ENCODE data around the gene TNF.

Gene TNF

GRCh38 chr6:31540640-31541039 lies 34.7 kb upstream of the TNF start:
- Histone ChIP-seq H3K27ac (ENCODE audit: extremely low read depth, low read depth, low read length) (peak overlapping the region; percentile 100), H3K36me3 (ENCODE audit: control insufficient read depth in 2 of 2, insufficient read depth in 1 of 2, low read length in 2 of 2) (peaks cover 51 to 55% of the 10 kb centered on the region in 2 experiments), H3K9me3 (ENCODE audit: control insufficient read depth, insufficient read depth, low read depth, low read length) (no peaks in the 10 kb centered on the region), H3K4me1 (ENCODE audit: control insufficient read depth, insufficient read depth, low read length) (peaks cover 14% of the 10 kb centered on the region), H3K4me3 (ENCODE audit: low read depth, low read length) (peak overlapping the region; percentile 64)
- ChIA-PET POLR2A (interaction anchor here (0.6 to 4.2 kb wide), 29 partner anchors 9 to 418 kb away, joined by 3 to 112 read pairs (median 6); partner anchors contain the start of genes BAG6, C6orf47, GPANK1 and HSPA1B), CTCF (interaction anchor here (4.3 to 13.9 kb wide), 2 partner anchors 47 to 57 kb away, joined by 40 to 431 read pairs; partner anchors contain the start of gene NCR3)
- peak; percentile 93 for TF ChIP-seq PRDM1 (tag by site-specific recombination; IDR thresholded peaks at IDR 0.05)
- TF ChIP-seq ZNF423 (tag by site-specific recombination; IDR thresholded peaks at IDR 0.05) = 0 out of 2 replicates have a peak, but pooled peaks have one; percentile 10
- TF ChIP-seq ZNF747 (tag by site-specific recombination; IDR thresholded peaks at IDR 0.05) = no peak
- TF ChIP-seq ZNF239 (tag by site-specific recombination; IDR thresholded peaks at IDR 0.05) = no peak
- TF ChIP-seq ZNF658 (tag by site-specific recombination; IDR thresholded peaks at IDR 0.05) = no peak
- TF ChIP-seq, protein P1, sequence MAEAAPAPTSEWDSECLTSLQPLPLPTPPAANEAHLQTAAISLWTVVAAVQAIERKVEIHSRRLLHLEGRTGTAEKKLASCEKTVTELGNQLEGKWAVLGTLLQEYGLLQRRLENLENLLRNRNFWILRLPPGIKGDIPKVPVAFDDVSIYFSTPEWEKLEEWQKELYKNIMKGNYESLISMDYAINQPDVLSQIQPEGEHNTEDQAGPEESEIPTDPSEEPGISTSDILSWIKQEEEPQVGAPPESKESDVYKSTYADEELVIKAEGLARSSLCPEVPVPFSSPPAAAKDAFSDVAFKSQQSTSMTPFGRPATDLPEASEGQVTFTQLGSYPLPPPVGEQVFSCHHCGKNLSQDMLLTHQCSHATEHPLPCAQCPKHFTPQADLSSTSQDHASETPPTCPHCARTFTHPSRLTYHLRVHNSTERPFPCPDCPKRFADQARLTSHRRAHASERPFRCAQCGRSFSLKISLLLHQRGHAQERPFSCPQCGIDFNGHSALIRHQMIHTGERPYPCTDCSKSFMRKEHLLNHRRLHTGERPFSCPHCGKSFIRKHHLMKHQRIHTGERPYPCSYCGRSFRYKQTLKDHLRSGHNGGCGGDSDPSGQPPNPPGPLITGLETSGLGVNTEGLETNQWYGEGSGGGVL (tag by site-specific recombination; IDR thresholded peaks at IDR 0.05) = no peak
- TF ChIP-seq KLF9 (tag by site-specific recombination; IDR thresholded peaks at IDR 0.05; ENCODE audit: low read depth) = no peak
- no peak for TF ChIP-seq ELK4 (IDR thresholded peaks at IDR 0.05; ENCODE audit: borderline replicate concordance, low read depth, low read length)
- TF ChIP-seq ZNF792 (tag by site-specific recombination; IDR thresholded peaks at IDR 0.05) = no peak
- no peak for TF ChIP-seq ZNF830 (tag by site-specific recombination; IDR thresholded peaks at IDR 0.05; ENCODE audit: low read depth)
- no peak for TF ChIP-seq KLF8 (tag by site-specific recombination; IDR thresholded peaks at IDR 0.05)

- Histone ChIP-seq H3K9me3 (ENCODE audit: control insufficient read depth, insufficient read depth, low read depth, low read length) (no peaks in the 10 kb centered on the region), H3K36me3 (ENCODE audit: control insufficient read depth in 2 of 2, insufficient read depth in 1 of 2, low read length in 2 of 2) (peaks cover 46 to 50% of the 10 kb centered on the region in 2 experiments), H3K4me3 (ENCODE audit: low read depth, low read length) (peak overlapping the region; percentile 64), H3K27ac (ENCODE audit: extremely low read depth, low read depth, low read length) (peak overlapping the region; percentile 100), H3K4me1 (ENCODE audit: control insufficient read depth, insufficient read depth, low read length) (peaks cover 14% of the 10 kb centered on the region)
- ChIA-PET POLR2A (interaction anchor here (0.6 to 4.2 kb wide), 48 partner anchors 9 to 1430 kb away, joined by 3 to 112 read pairs (median 5); partner anchors contain the start of genes ATF6B, BAG6, C6orf47 and GPANK1), CTCF (interaction anchor here (0.7 to 13.9 kb wide), 9 partner anchors 10 to 343 kb away, joined by 3 to 431 read pairs (median 4); partner anchors contain the start of genes MCCD1 and NCR3)
- TF ChIP-seq ZFP37 (tag by site-specific recombination; IDR thresholded peaks at IDR 0.05) (no peak), ZNF654 (tag by site-specific recombination; IDR thresholded peaks at IDR 0.05; ENCODE audit: low read depth) (0 out of 2 replicates have a peak, but pooled peaks have one; percentile 1), ZNF221 (tag by site-specific recombination; IDR thresholded peaks at IDR 0.05; ENCODE audit: borderline replicate concordance) (0 out of 2 replicates have a peak, but pooled peaks have one; percentile 1), KLF1 (tag by site-specific recombination; IDR thresholded peaks at IDR 0.05) (peak; percentile 77), SP3 (tag by site-specific recombination; IDR thresholded peaks at IDR 0.05) (peak; percentile 28), ZNF391 (tag by site-specific recombination; IDR thresholded peaks at IDR 0.05; ENCODE audit: borderline replicate concordance, low read depth) (no peak), ZSCAN30 (tag by site-specific recombination; IDR thresholded peaks at IDR 0.05) (0 out of 2 replicates have a peak, but pooled peaks have one; percentile 26), KLF8 (tag by site-specific recombination; IDR thresholded peaks at IDR 0.05) (0 out of 2 replicates have a peak, but pooled peaks have one; percentile 13), ZNF639 (tag by site-specific recombination; IDR thresholded peaks at IDR 0.05) (no peak), SP2 (tag by site-specific recombination; IDR thresholded peaks at IDR 0.05) (peak; percentile 41), KLF9 (tag by site-specific recombination; IDR thresholded peaks at IDR 0.05; ENCODE audit: low read depth) (peak; percentile 41; the same call in 1 of the 2 replicates), PATZ1 (tag by site-specific recombination; IDR thresholded peaks at IDR 0.05) (0 out of 2 replicates have a peak, but pooled peaks have one; percentile 5), WT1 (tag by site-specific recombination; IDR thresholded peaks at IDR 0.05) (peak; percentile 95), ZFHX2 (tag by site-specific recombination; conservative IDR thresholded peaks at IDR 0.05) (0 out of 2 replicates have a peak, but pooled peaks have one; percentile 6)
- TF ChIP-seq, protein P2, sequence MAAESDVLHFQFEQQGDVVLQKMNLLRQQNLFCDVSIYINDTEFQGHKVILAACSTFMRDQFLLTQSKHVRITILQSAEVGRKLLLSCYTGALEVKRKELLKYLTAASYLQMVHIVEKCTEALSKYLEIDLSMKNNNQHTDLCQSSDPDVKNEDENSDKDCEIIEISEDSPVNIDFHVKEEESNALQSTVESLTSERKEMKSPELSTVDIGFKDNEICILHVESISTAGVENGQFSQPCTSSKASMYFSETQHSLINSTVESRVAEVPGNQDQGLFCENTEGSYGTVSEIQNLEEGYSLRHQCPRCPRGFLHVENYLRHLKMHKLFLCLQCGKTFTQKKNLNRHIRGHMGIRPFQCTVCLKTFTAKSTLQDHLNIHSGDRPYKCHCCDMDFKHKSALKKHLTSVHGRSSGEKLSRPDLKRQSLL (tag by site-specific recombination; IDR thresholded peaks at IDR 0.05) = no peak
- TF ChIP-seq, protein P3, sequence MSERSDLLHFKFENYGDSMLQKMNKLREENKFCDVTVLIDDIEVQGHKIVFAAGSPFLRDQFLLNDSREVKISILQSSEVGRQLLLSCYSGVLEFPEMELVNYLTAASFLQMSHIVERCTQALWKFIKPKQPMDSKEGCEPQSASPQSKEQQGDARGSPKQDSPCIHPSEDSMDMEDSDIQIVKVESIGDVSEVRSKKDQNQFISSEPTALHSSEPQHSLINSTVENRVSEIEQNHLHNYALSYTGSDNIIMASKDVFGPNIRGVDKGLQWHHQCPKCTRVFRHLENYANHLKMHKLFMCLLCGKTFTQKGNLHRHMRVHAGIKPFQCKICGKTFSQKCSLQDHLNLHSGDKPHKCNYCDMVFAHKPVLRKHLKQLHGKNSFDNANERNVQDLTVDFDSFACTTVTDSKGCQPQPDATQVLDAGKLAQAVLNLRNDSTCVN (tag by site-specific recombination; optimal IDR thresholded peaks at IDR 0.05) = no peak
Measured at GRCh38 chr6:31541059-31541657, 34.2 kb upstream of the TNF start.
